Liver (tissue), 3 donors: ENCODE results near the gene EPN3.

Experiments used
- JUND ChIP-seq, 2 donors: IDR thresholded peaks; 2 replicates each; pipeline ENCODE4 v1.6.1; 2016; ENCODE audit warnings: antibody characterized with exemption in 2 of 2
- MAX ChIP-seq: IDR thresholded peaks from 2 replicates; pipeline ENCODE4 v1.6.1; 2016; ENCODE audit warnings: antibody characterized with exemption
- RAD21 ChIP-seq, 2 donors: IDR thresholded peaks; 2 replicates each; pipeline ENCODE4 v1.6.1; 2016; ENCODE audit warnings: antibody characterized with exemption in 2 of 2, mild to moderate bottlenecking in 2 of 2
- RXRA ChIP-seq, 2 donors: IDR thresholded peaks; 2 replicates each; pipeline ENCODE4 v1.6.1; 2017 to 2018; ENCODE audit warnings: antibody characterized with exemption in 2 of 2, mild to moderate bottlenecking in 1 of 2
- YY1 ChIP-seq: IDR thresholded peaks from 2 replicates; pipeline ENCODE4 v1.6.1; 2016; ENCODE audit warnings: antibody characterized with exemption, mild to moderate bottlenecking
- TF ChIP-seq, protein P1 (sequence below): fragments of 150-350 bp; IDR thresholded peaks from 2 replicates; pipeline ENCODE4 v1.5.1; 2017; ENCODE audit warnings: improper control_type of control experiment, low read depth, low read length; ENCODE audit not compliant: missing input control
- TF ChIP-seq, protein P2 (sequence below): IDR thresholded peaks from 2 replicates; pipeline ENCODE4 v1.6.1; 2016; ENCODE audit warnings: antibody characterized with exemption, mild to moderate bottlenecking
- TF ChIP-seq, protein P3 (sequence below): IDR thresholded peaks from 2 replicates; pipeline ENCODE4 v1.6.1; 2016; ENCODE audit warnings: antibody characterized with exemption
- TF ChIP-seq, protein P4 (sequence below): IDR thresholded peaks from 2 replicates; pipeline ENCODE4 v1.6.1; 2016; ENCODE audit warnings: antibody characterized with exemption
- donor health status: healthy.
- donor health status: healthy.

DNA sequence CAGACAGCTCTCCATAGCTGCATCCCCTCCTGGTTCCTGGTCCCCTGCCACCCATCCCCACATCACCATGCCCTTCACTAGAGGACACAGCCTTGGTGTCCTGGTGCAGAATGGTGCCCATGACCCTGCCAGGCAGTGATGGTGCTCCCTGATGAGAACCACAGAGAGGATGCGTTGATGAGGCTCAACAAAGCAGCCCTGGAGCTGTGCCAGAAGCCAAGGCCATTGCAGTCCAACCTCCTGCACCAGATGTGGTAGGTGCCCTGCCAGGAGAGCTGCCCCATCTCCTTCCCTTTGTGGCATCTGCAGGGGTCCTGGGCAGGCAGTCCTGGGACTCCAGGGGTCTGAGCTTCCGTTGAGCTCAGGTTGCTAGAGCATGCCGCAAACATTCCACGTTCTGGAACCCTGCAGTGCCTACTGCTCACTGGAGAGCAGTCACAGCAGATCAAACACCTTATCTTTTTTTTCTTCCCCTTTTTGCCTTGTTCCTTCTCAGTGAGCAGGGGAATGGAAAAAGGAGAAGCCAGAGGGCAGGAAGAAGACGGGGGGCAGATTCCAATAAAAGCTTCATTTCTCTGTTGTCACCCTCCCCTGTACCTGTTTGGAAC, 5.3 kb upstream of the EPN3 start:
- TF ChIP-seq, protein P1, sequence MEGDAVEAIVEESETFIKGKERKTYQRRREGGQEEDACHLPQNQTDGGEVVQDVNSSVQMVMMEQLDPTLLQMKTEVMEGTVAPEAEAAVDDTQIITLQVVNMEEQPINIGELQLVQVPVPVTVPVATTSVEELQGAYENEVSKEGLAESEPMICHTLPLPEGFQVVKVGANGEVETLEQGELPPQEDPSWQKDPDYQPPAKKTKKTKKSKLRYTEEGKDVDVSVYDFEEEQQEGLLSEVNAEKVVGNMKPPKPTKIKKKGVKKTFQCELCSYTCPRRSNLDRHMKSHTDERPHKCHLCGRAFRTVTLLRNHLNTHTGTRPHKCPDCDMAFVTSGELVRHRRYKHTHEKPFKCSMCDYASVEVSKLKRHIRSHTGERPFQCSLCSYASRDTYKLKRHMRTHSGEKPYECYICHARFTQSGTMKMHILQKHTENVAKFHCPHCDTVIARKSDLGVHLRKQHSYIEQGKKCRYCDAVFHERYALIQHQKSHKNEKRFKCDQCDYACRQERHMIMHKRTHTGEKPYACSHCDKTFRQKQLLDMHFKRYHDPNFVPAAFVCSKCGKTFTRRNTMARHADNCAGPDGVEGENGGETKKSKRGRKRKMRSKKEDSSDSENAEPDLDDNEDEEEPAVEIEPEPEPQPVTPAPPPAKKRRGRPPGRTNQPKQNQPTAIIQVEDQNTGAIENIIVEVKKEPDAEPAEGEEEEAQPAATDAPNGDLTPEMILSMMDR: no peak
- TF ChIP-seq JUND (IDR thresholded peaks at IDR 0.05): no peak
- TF ChIP-seq, protein P2, sequence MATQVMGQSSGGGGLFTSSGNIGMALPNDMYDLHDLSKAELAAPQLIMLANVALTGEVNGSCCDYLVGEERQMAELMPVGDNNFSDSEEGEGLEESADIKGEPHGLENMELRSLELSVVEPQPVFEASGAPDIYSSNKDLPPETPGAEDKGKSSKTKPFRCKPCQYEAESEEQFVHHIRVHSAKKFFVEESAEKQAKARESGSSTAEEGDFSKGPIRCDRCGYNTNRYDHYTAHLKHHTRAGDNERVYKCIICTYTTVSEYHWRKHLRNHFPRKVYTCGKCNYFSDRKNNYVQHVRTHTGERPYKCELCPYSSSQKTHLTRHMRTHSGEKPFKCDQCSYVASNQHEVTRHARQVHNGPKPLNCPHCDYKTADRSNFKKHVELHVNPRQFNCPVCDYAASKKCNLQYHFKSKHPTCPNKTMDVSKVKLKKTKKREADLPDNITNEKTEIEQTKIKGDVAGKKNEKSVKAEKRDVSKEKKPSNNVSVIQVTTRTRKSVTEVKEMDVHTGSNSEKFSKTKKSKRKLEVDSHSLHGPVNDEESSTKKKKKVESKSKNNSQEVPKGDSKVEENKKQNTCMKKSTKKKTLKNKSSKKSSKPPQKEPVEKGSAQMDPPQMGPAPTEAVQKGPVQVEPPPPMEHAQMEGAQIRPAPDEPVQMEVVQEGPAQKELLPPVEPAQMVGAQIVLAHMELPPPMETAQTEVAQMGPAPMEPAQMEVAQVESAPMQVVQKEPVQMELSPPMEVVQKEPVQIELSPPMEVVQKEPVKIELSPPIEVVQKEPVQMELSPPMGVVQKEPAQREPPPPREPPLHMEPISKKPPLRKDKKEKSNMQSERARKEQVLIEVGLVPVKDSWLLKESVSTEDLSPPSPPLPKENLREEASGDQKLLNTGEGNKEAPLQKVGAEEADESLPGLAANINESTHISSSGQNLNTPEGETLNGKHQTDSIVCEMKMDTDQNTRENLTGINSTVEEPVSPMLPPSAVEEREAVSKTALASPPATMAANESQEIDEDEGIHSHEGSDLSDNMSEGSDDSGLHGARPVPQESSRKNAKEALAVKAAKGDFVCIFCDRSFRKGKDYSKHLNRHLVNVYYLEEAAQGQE: no peak
- TF ChIP-seq, protein P3, sequence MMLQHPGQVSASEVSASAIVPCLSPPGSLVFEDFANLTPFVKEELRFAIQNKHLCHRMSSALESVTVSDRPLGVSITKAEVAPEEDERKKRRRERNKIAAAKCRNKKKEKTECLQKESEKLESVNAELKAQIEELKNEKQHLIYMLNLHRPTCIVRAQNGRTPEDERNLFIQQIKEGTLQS: no peak
- TF ChIP-seq RAD21 (IDR thresholded peaks at IDR 0.05): no peak
- TF ChIP-seq RXRA (IDR thresholded peaks at IDR 0.05): no peak
- TF ChIP-seq, protein P4, sequence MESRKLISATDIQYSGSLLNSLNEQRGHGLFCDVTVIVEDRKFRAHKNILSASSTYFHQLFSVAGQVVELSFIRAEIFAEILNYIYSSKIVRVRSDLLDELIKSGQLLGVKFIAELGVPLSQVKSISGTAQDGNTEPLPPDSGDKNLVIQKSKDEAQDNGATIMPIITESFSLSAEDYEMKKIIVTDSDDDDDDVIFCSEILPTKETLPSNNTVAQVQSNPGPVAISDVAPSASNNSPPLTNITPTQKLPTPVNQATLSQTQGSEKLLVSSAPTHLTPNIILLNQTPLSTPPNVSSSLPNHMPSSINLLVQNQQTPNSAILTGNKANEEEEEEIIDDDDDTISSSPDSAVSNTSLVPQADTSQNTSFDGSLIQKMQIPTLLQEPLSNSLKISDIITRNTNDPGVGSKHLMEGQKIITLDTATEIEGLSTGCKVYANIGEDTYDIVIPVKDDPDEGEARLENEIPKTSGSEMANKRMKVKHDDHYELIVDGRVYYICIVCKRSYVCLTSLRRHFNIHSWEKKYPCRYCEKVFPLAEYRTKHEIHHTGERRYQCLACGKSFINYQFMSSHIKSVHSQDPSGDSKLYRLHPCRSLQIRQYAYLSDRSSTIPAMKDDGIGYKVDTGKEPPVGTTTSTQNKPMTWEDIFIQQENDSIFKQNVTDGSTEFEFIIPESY: no peak
- TF ChIP-seq YY1: no peak
- TF ChIP-seq MAX: no peak
